ENCODE data around the gene ARRB2. TPM values are rescaled to one million over a fixed set of nuclear protein-coding genes. Genes with fewer than 3 reads are reported as not detected.

The ARRB2 gene
- polyA plus RNA-seq, 2 of the 4 experiments (the other 2 are of a cell fraction) = 61.0 to 73.1 TPM

DNA sequence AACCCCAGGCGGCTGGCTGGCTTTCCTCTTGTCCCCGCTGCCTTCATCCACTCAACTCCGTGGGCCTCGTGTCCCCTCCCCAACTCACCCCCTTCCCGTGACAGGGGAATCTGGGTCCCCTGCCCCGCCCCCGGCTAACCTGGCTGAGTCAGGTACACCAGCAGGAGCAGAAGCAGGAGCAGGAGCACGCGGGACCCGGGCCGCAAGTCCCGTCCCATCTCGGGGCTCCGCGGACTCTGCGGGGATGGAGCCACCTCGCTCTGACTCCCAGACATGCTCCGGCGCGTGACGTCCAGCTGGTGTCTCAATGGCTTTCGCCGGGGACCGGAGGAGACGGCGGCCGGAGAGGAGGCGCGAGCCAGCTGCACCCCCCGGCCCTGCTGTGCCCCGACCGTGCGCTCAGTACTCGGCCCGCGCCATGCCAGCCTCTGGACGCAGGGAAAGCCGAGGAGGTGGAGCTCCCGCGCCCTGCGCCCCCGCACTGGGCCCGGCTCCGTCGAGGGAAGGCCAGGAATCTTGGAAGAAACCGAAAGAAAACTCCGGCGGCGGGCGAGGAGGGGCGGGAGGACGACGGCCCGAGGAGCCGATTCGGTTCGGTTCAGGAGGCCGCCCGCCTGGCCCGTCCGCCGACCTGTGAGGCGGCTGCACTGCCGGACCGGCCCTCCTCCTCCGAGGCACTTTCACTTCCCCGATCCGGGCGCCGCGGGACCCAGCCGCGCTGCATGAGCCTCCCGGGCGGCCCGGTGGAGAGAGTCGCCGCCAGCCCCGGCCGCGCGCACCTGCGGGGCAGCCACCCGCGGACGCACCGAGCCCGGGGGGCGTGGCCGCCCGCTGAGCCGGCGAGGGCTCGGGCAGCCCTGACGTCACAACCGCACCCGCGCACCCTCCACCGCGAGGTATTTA, 28.9 kb downstream of the ARRB2 start, which contains the start of the genes CXCL16 and ZMYND15:
Gene CXCL16, minus strand, starts transcription at position 807 of the 903 bp plus-strand sequence. Its CDS starts 589 bp downstream, at position 218.
Gene ZMYND15, plus strand, starts transcription at position 712 of the 903 bp plus-strand sequence. CDS start 716 bp downstream, outside the sequence.
- DNase-seq (ENCODE audit: low read depth in 1 of 2, low spot score in 1 of 2) (peak; percentile 39 to 85), FAIRE-seq (no peak), ATAC-seq (peak; percentile 63 to 76)
- 4% methylated on average over 50 of the region's 100 CpGs for WGBS (ENCODE audit: missing lambda C conversion rate)
- POLR2A ChIA-PET = interaction anchor here (1.0 to 1.8 kb wide), 2 partner anchors 29 to 51 kb away, joined by 3 to 6 read pairs; no protein-coding TSS in a partner anchor
- CTCF ChIA-PET = interaction anchor here (1.2 to 10.2 kb wide), 4 partner anchors 9 to 173 kb away, joined by 3 to 115 read pairs (median 4); partner anchors contain the start of genes ARRB2, GLTPD2 and VMO1
- Histone ChIP-seq H3K27ac (peak within 1 kb of the TSS; percentile 79 to 87), H3K4me2 (peak within 1 kb of the TSS; percentile 99), H3K9me3 (no peaks in the 10 kb centered on the region), H3K4me3 (peak within 1 kb of the TSS; percentile 86), H3K4me1 (peaks cover 9% of the 10 kb centered on the region)
- TF ChIP-seq MAFK (IDR thresholded peaks at IDR 0.05; ENCODE audit: partially characterized antibody) (no peak), CEBPB (IDR thresholded peaks at IDR 0.05) (no peak), ZC3H11A (IDR thresholded peaks at IDR 0.05) (no peak), HOXA7 (CRISPR knock-in tag; IDR thresholded peaks at IDR 0.05) (no peak), FOSL2 (IDR thresholded peaks at IDR 0.05) (no peak), FOSL2 (CRISPR knock-in tag; IDR thresholded peaks at IDR 0.05) (no peak), JUN (IDR thresholded peaks at IDR 0.05) (peak in 1 of 2 experiments; percentile 27; a peak in 2 of 5 replicates), SREBF2 (IDR thresholded peaks at IDR 0.05) (no peak), RNF2 (IDR thresholded peaks at IDR 0.05; ENCODE audit: borderline replicate concordance, low read depth) (peak; percentile 89), JUNB (IDR thresholded peaks at IDR 0.05) (no peak), PHF8 (IDR thresholded peaks at IDR 0.05; ENCODE audit: borderline replicate concordance, low read depth) (peak; percentile 63), CBX8 (IDR thresholded peaks at IDR 0.05) (no peak), POLR2A (IDR thresholded peaks at IDR 0.05; ENCODE audit: low read length) (peak; percentile 38)
- TF ChIP-seq, protein P1, sequence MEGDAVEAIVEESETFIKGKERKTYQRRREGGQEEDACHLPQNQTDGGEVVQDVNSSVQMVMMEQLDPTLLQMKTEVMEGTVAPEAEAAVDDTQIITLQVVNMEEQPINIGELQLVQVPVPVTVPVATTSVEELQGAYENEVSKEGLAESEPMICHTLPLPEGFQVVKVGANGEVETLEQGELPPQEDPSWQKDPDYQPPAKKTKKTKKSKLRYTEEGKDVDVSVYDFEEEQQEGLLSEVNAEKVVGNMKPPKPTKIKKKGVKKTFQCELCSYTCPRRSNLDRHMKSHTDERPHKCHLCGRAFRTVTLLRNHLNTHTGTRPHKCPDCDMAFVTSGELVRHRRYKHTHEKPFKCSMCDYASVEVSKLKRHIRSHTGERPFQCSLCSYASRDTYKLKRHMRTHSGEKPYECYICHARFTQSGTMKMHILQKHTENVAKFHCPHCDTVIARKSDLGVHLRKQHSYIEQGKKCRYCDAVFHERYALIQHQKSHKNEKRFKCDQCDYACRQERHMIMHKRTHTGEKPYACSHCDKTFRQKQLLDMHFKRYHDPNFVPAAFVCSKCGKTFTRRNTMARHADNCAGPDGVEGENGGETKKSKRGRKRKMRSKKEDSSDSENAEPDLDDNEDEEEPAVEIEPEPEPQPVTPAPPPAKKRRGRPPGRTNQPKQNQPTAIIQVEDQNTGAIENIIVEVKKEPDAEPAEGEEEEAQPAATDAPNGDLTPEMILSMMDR (IDR thresholded peaks at IDR 0.05) = no peak
- TF ChIP-seq, protein P2, sequence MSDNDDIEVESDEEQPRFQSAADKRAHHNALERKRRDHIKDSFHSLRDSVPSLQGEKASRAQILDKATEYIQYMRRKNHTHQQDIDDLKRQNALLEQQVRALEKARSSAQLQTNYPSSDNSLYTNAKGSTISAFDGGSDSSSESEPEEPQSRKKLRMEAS (IDR thresholded peaks at IDR 0.05) = peak; percentile 68
- TF ChIP-seq, protein P3, sequence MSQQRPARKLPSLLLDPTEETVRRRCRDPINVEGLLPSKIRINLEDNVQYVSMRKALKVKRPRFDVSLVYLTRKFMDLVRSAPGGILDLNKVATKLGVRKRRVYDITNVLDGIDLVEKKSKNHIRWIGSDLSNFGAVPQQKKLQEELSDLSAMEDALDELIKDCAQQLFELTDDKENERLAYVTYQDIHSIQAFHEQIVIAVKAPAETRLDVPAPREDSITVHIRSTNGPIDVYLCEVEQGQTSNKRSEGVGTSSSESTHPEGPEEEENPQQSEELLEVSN (IDR thresholded peaks at IDR 0.05; ENCODE audit: borderline replicate concordance, low read depth) = peak; percentile 67

DNA sequence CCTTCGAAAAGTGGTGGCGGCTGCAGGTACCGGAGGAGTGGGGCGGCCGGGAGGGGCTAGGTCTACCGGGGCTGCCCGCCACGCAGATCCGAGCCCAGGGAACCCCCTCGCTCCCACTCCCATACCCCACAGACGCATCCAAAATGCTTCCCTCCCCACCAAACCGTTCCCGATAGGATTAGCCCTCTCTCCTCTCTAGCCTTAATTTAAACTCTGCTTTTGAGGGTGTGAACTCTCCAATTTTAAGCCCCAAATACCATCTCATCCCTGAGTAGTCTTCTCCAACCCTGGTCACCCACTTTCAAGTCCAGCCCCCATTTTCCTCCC, 29.6 kb downstream of the ARRB2 start:
- peaks cover 9% of the 10 kb centered on the region for H3K4me1 ChIP-seq
- no peak for DNase-seq (ENCODE audit: low read depth in 1 of 2, low spot score in 1 of 2)
- ATAC-seq = 0 out of 6 replicates have a peak, but pooled peaks of 1 of the 2 experiments have one; percentile 4
- no peak for FAIRE-seq
- CTCF ChIA-PET = interaction anchor here (1.3 to 10.2 kb wide), 4 partner anchors 30 to 49 kb away, joined by 4 to 115 read pairs (median 26); partner anchors contain the start of genes ARRB2, GLTPD2 and VMO1
- POLR2A ChIA-PET = interaction anchor here (1.8 kb wide), 1 partner anchor 50 kb away, joined by 6 read pairs; no protein-coding TSS in a partner anchor
- peak overlapping the region; percentile 86 for H3K4me3 ChIP-seq
- no peaks in the 10 kb centered on the region for H3K9me3 ChIP-seq
- peak overlapping the region; percentile 79 to 87 for H3K27ac ChIP-seq
- 51% methylated on average over 13 of the region's 13 CpGs for WGBS (ENCODE audit: missing lambda C conversion rate)
- TF ChIP-seq JUN (IDR thresholded peaks at IDR 0.05) (no peak), NFE2L2 (conservative IDR thresholded peaks at IDR 0.05; ENCODE audit: low read length) (no peak), HOXB13 (CRISPR knock-in tag; IDR thresholded peaks at IDR 0.05; ENCODE audit: low read depth) (no peak), CBX2 (IDR thresholded peaks at IDR 0.05; ENCODE audit: borderline replicate concordance, low read depth) (no peak), ZNF302 (CRISPR knock-in tag; IDR thresholded peaks at IDR 0.05) (no peak), EP300 (IDR thresholded peaks at IDR 0.05) (no peak), FOSB (CRISPR knock-in tag; IDR thresholded peaks at IDR 0.05) (no peak), ZFP36 (IDR thresholded peaks at IDR 0.05; ENCODE audit: borderline replicate concordance, partially characterized antibody) (no peak)
- TF ChIP-seq, protein P4, sequence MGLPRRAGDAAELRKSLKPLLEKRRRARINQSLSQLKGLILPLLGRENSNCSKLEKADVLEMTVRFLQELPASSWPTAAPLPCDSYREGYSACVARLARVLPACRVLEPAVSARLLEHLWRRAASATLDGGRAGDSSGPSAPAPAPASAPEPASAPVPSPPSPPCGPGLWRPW (IDR thresholded peaks at IDR 0.05) = no peak
- TF ChIP-seq, protein P3 (IDR thresholded peaks at IDR 0.05; ENCODE audit: borderline replicate concordance, low read depth) = no peak
- TF ChIP-seq, protein P5, sequence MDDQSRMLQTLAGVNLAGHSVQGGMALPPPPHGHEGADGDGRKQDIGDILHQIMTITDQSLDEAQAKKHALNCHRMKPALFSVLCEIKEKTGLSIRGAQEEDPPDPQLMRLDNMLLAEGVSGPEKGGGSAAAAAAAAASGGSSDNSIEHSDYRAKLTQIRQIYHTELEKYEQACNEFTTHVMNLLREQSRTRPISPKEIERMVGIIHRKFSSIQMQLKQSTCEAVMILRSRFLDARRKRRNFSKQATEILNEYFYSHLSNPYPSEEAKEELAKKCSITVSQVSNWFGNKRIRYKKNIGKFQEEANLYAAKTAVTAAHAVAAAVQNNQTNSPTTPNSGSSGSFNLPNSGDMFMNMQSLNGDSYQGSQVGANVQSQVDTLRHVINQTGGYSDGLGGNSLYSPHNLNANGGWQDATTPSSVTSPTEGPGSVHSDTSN (IDR thresholded peaks at IDR 0.05) = no peak
- H3K4me2 ChIP-seq = peak overlapping the region; percentile 99
